Activated naive CD4-positive, alpha-beta T cell treated with anti-CD3 and anti-CD28 coated beads, Interleukin-2, amount 50 U/mL, for 24 hours (primary cell): ENCODE results near the gene PSTPIP1.

Experiments used
- H3K27ac Mint-ChIP-seq: one replicate; pipeline ENCODE4 v1.8.0; 2021; ENCODE audit warnings: mild to moderate bottlenecking, mixed read lengths
- H3K27me3 Mint-ChIP-seq: one replicate; pipeline ENCODE4 v1.8.0; 2021; ENCODE audit warnings: mixed read lengths
- H3K36me3 Mint-ChIP-seq: one replicate; pipeline ENCODE4 v1.8.0; 2021; ENCODE audit warnings: mixed read lengths
- H3K4me1 Mint-ChIP-seq: one replicate; pipeline ENCODE4 v1.8.0; 2021; ENCODE audit warnings: mixed read lengths
- H3K4me3 Mint-ChIP-seq: one replicate; pipeline ENCODE4 v1.8.0; 2021; ENCODE audit warnings: mild to moderate bottlenecking, mixed read lengths
- H3K9me3 Mint-ChIP-seq: one replicate; pipeline ENCODE4 v1.8.0; 2021; ENCODE audit warnings: mixed read lengths

PSTPIP1 gene

GRCh38 chr15:77026501-77027110, 31.7 kb downstream of the PSTPIP1 start:
- Mint-ChIP-seq H3K27ac (no peak overlapping the region), H3K4me1 (peaks cover 30% of the 10 kb centered on the region), H3K9me3 (no peaks in the 10 kb centered on the region), H3K4me3 (no peak overlapping the region), H3K27me3 (no peaks in the 10 kb centered on the region), H3K36me3 (no peaks in the 10 kb centered on the region)

GRCh38 chr15:77027111-77027696, 32.3 kb downstream of the PSTPIP1 start:
- Mint-ChIP-seq H3K9me3 (no peaks in the 10 kb centered on the region), H3K27me3 (no peaks in the 10 kb centered on the region), H3K36me3 (no peaks in the 10 kb centered on the region), H3K4me1 (peaks cover 24% of the 10 kb centered on the region), H3K27ac (no peak overlapping the region), H3K4me3 (no peak overlapping the region)

- no peaks in the 10 kb centered on the region for H3K9me3 Mint-ChIP-seq
- no peaks in the 10 kb centered on the region for H3K36me3 Mint-ChIP-seq
- no peaks in the 10 kb centered on the region for H3K27me3 Mint-ChIP-seq
- peaks cover 19% of the 10 kb centered on the region for H3K4me1 Mint-ChIP-seq
- H3K4me3 Mint-ChIP-seq: no peak overlapping the region
- no peak overlapping the region for H3K27ac Mint-ChIP-seq
Observed at GRCh38 chr15:77027697-77028450, 32.9 kb downstream of the PSTPIP1 start.

GRCh38 chr15:77028451-77029165, 33.7 kb downstream of the PSTPIP1 start:
- Mint-ChIP-seq H3K4me3 (no peak overlapping the region), H3K36me3 (no peaks in the 10 kb centered on the region), H3K4me1 (peaks cover 11% of the 10 kb centered on the region), H3K27ac (peak overlapping the region; percentile 30), H3K27me3 (no peaks in the 10 kb centered on the region), H3K9me3 (no peaks in the 10 kb centered on the region)

- peaks cover 4% of the 10 kb centered on the region for H3K4me1 Mint-ChIP-seq
- no peaks in the 10 kb centered on the region for H3K9me3 Mint-ChIP-seq
- no peak overlapping the region for H3K4me3 Mint-ChIP-seq
- H3K36me3 Mint-ChIP-seq: no peaks in the 10 kb centered on the region
- no peaks in the 10 kb centered on the region for H3K27me3 Mint-ChIP-seq
- H3K27ac Mint-ChIP-seq: peak overlapping the region; percentile 74
Observed at GRCh38 chr15:77029166-77030047, 34.5 kb downstream of the PSTPIP1 start.

- Mint-ChIP-seq H3K4me1 (peaks cover 4% of the 10 kb centered on the region), H3K36me3 (no peaks in the 10 kb centered on the region), H3K27ac (peak overlapping the region; percentile 74), H3K4me3 (no peak overlapping the region), H3K27me3 (no peaks in the 10 kb centered on the region), H3K9me3 (no peaks in the 10 kb centered on the region)
Observed at GRCh38 chr15:77030048-77030927, 35.4 kb downstream of the PSTPIP1 start.

GRCh38 chr15:77030928-77031375, 36.0 kb downstream of the PSTPIP1 start:
- Mint-ChIP-seq H3K27me3 (no peaks in the 10 kb centered on the region), H3K4me3 (no peak overlapping the region), H3K27ac (no peak overlapping the region), H3K4me1 (peaks cover 2% of the 10 kb centered on the region), H3K36me3 (no peaks in the 10 kb centered on the region), H3K9me3 (no peaks in the 10 kb centered on the region)

GRCh38 chr15:77031376-77032050, 36.6 kb downstream of the PSTPIP1 start:
- Mint-ChIP-seq H3K36me3 (peaks cover 2% of the 10 kb centered on the region), H3K27me3 (no peaks in the 10 kb centered on the region), H3K9me3 (no peaks in the 10 kb centered on the region), H3K4me3 (no peak overlapping the region), H3K4me1 (no peaks in the 10 kb centered on the region), H3K27ac (peak overlapping the region; percentile 81)

- peak overlapping the region; percentile 81 for H3K27ac Mint-ChIP-seq
- H3K27me3 Mint-ChIP-seq: no peaks in the 10 kb centered on the region
- no peaks in the 10 kb centered on the region for H3K9me3 Mint-ChIP-seq
- H3K36me3 Mint-ChIP-seq: peaks cover 4% of the 10 kb centered on the region
- H3K4me3 Mint-ChIP-seq: no peak overlapping the region
- no peaks in the 10 kb centered on the region for H3K4me1 Mint-ChIP-seq
Observed at GRCh38 chr15:77032052-77032646, 37.2 kb downstream of the PSTPIP1 start.

GRCh38 chr15:77032647-77033416, 37.9 kb downstream of the PSTPIP1 start:
- no peak overlapping the region for H3K27ac Mint-ChIP-seq

GRCh38 chr15:77033417-77033728, 38.4 kb downstream of the PSTPIP1 start:
- H3K36me3 Mint-ChIP-seq: peaks cover 8% of the 10 kb centered on the region
- H3K9me3 Mint-ChIP-seq: no peaks in the 10 kb centered on the region
- no peaks in the 10 kb centered on the region for H3K27me3 Mint-ChIP-seq
- H3K4me3 Mint-ChIP-seq: no peak overlapping the region
- H3K4me1 Mint-ChIP-seq: no peaks in the 10 kb centered on the region
- no peak overlapping the region for H3K27ac Mint-ChIP-seq

More at GRCh38 chr15:77032647-77033416, 37.9 kb downstream of the PSTPIP1 start:
- H3K9me3 Mint-ChIP-seq: no peaks in the 10 kb centered on the region
- peaks cover 8% of the 10 kb centered on the region for H3K36me3 Mint-ChIP-seq
- H3K27me3 Mint-ChIP-seq: no peaks in the 10 kb centered on the region
- H3K4me3 Mint-ChIP-seq: no peak overlapping the region
- no peaks in the 10 kb centered on the region for H3K4me1 Mint-ChIP-seq

- no peaks in the 10 kb centered on the region for H3K9me3 Mint-ChIP-seq
- no peaks in the 10 kb centered on the region for H3K4me1 Mint-ChIP-seq
- peak overlapping the region; percentile 91 for H3K27ac Mint-ChIP-seq
- no peak overlapping the region for H3K4me3 Mint-ChIP-seq
- H3K27me3 Mint-ChIP-seq: no peaks in the 10 kb centered on the region
- peaks cover 8% of the 10 kb centered on the region for H3K36me3 Mint-ChIP-seq
Observed at GRCh38 chr15:77033729-77034671, 39.1 kb downstream of the PSTPIP1 start.
